Left lung (tissue), 10 donors: ENCODE data around the gene COL6A1. TPM values are rescaled to one million over a fixed set of nuclear protein-coding genes. Genes with fewer than 3 reads are reported as not detected.

Source experiments
- ATAC-seq: fragments of 200-7000 bp; cut with Tn5 transposase; one replicate; pipeline ENCODE4 v1.9.1; 2020; ENCODE audit warnings: moderate library complexity
- DNase-seq, 4 donors: peaks; one replicate each; pipeline ENCODE4 v3.0.0-alpha.2; 2013 to 2020
- H3K27ac ChIP-seq, 2 donors: fragments of 200-600 bp; sonication (generic) in 1 of 2; one replicate each; pipeline versions ENCODE4 v1.5.0 to v1.8.0; 2020 to 2021
- H3K27me3 ChIP-seq, 2 donors: fragments of 200-600 bp; sonication (generic) in 1 of 2; one replicate each; pipeline versions ENCODE4 v1.5.0 to v1.8.0; 2020 to 2021
- H3K36me3 ChIP-seq, 2 donors: fragments of 200-600 bp; sonication (generic) in 1 of 2; one replicate each; pipeline versions ENCODE4 v1.5.0 to v1.8.0; 2020 to 2021
- H3K4me1 ChIP-seq, 2 donors: fragments of 200-600 bp; one replicate each; pipeline ENCODE4 v1.8.0; 2021
- H3K4me3 ChIP-seq, 2 donors: fragments of 200-600 bp; sonication (generic) in 1 of 2; one replicate each; pipeline versions ENCODE4 v1.5.0 to v1.8.0; 2020 to 2021; ENCODE audit warnings: mild to moderate bottlenecking in 1 of 2
- H3K9me3 ChIP-seq, 2 donors: fragments of 200-600 bp; sonication (generic) in 1 of 2; one replicate each; pipeline versions ENCODE4 v1.5.0 to v1.8.0; 2020 to 2021
- CTCF ChIP-seq, 2 donors: fragments of 200-600 bp; sonication (generic) in 1 of 2; IDR thresholded peaks; one replicate each; pipeline versions ENCODE4 v1.5.0 to v1.8.0; 2021; ENCODE audit warnings: antibody characterized with exemption in 2 of 2
- intact Hi-C, 2 donors: fragments of 100-400 bp; cut with DNase I; formaldehyde crosslinking; loops; one replicate each; pipeline versions ENCODE4 v1.11.2 to v1.14.2; 2022
- polyA plus RNA-seq, 6 donors: library from polyadenylated mRNA; unstranded; fragments of 120-200 nt; gene quantifications; one replicate each; pipeline ENCODE4 v1.2.1, GENCODE V29; 2013; ENCODE audit not compliant: insufficient read length in 6 of 6
- total RNA-seq, 2 donors: library from RNA; stranded (reverse); fragmentation: NEBNext Ultra II Directional; extraction: Animal tissue kit (Norgen Biotek cat#: 25700); gene quantifications; one replicate each; pipeline ENCODE4 v1.2.1, GENCODE V29; 2021
- donor health status: DM: no; HTN: yes; CAD: no.
- donor health status: DM: no; HTN: no; CAD: no.

Gene COL6A1
- total and polyA plus RNA-seq, 8 donors = 272 to 574 (median 341) TPM

GRCh38 chr21:45979141-45979631 is 2.4 kb upstream of the COL6A1 start:
- Histone ChIP-seq H3K27ac (no peak overlapping the region), H3K4me1 (peaks cover 14 to 28% of the 10 kb centered on the region in 2 donors), H3K27me3 (peaks cover 12 to 79% of the 10 kb centered on the region in 2 donors), H3K9me3 (no peaks in the 10 kb centered on the region), H3K36me3 (no peaks in the 10 kb centered on the region), H3K4me3 (no peak overlapping the region)
- DNase-seq (peak in 1 of 4 donors; percentile 72), ATAC-seq (no peak)
- TF ChIP-seq CTCF (IDR thresholded peaks at IDR 0.05) = no peak
- intact Hi-C loops = no loop called here

GRCh38 chr21:45979651-45980050 is 1.9 kb upstream of the COL6A1 start:
- H3K36me3 ChIP-seq = no peaks in the 10 kb centered on the region
- no peak for TF ChIP-seq CTCF (IDR thresholded peaks at IDR 0.05)
- peaks cover 9 to 23% of the 10 kb centered on the region in 2 donors for H3K4me1 ChIP-seq
- intact Hi-C loops = loop anchor here in 1 of 2 donors (5.0 kb wide), 1 partner anchor 118 kb away; the partner anchor contains the start of gene COL6A2
- peaks cover 7 to 74% of the 10 kb centered on the region in 2 donors for H3K27me3 ChIP-seq
- H3K4me3 ChIP-seq = no peak overlapping the region
- H3K9me3 ChIP-seq = no peaks in the 10 kb centered on the region
- H3K27ac ChIP-seq = no peak overlapping the region
- ATAC-seq (no peak), DNase-seq (peak in 1 of 4 donors; percentile 44)

GRCh38 chr21:45980271-45980670 is 1.3 kb upstream of the COL6A1 start:
- H3K36me3 ChIP-seq = no peaks in the 10 kb centered on the region
- intact Hi-C loops = loop anchor here in 1 of 2 donors (5.0 kb wide), 1 partner anchor 117 kb away; the partner anchor contains the start of gene COL6A2
- H3K4me1 ChIP-seq = peaks cover 3 to 17% of the 10 kb centered on the region in 2 donors
- H3K27ac ChIP-seq = no peak overlapping the region
- no peak for DNase-seq
- H3K9me3 ChIP-seq = no peaks in the 10 kb centered on the region
- no peak for TF ChIP-seq CTCF (IDR thresholded peaks at IDR 0.05)
- H3K27me3 ChIP-seq = peaks cover under 1 to 68% of the 10 kb centered on the region in 2 donors
- H3K4me3 ChIP-seq = no peak overlapping the region
- no peak for ATAC-seq

GRCh38 chr21:45980697-45981096 is 873 bp upstream of the COL6A1 start:
- H3K9me3 ChIP-seq = no peaks in the 10 kb centered on the region
- intact Hi-C loops = loop anchor here in 1 of 2 donors (5.0 kb wide), 1 partner anchor 117 kb away; the partner anchor contains the start of gene COL6A2
- H3K27ac ChIP-seq = peak overlapping the region; percentile 63 to 78
- H3K36me3 ChIP-seq = peaks cover 0 to under 1% of the 10 kb centered on the region in 2 donors
- H3K4me1 ChIP-seq = peaks cover 3 to 17% of the 10 kb centered on the region in 2 donors
- no peak for TF ChIP-seq CTCF (IDR thresholded peaks at IDR 0.05)
- ATAC-seq (no peak), DNase-seq (no peak)
- no peak overlapping the region for H3K4me3 ChIP-seq
- H3K27me3 ChIP-seq = peaks cover 0 to 64% of the 10 kb centered on the region in 2 donors

- peak overlapping the region; percentile 52 for H3K4me3 ChIP-seq
- intact Hi-C loops = loop anchor here in 1 of 2 donors (5.0 kb wide), 1 partner anchor 115 kb away; the partner anchor contains the start of gene COL6A2
- H3K27ac ChIP-seq = peak overlapping the region; percentile 41 to 66
- DNase-seq (peak in 2 of 4 donors; percentile 35 to 74), ATAC-seq (peak; percentile 34)
- H3K36me3 ChIP-seq = peaks cover 0 to 12% of the 10 kb centered on the region in 2 donors
- peaks cover 0 to 48% of the 10 kb centered on the region in 2 donors for H3K27me3 ChIP-seq
- TF ChIP-seq CTCF (IDR thresholded peaks at IDR 0.05) = no peak
- peaks cover 3 to 17% of the 10 kb centered on the region in 2 donors for H3K4me1 ChIP-seq
- H3K9me3 ChIP-seq = no peaks in the 10 kb centered on the region
These were observed 655 bp downstream of the COL6A1 start for GRCh38 chr21:45982092-45982757.
